HepG2 (cell line): ENCODE results near the gene H6PD. TPM values are rescaled to one million over a fixed set of nuclear protein-coding genes. Genes with fewer than 3 reads are reported as not detected.

Source experiments
- CENPX ChIP-seq: sonication (generic); formaldehyde crosslinking; IDR thresholded peaks from 2 replicates; pipeline ENCODE4 v1.9.0; 2021; ENCODE audit warnings: mild to moderate bottlenecking, missing genetic modification reagents, moderate library complexity
- EED ChIP-seq: sonication (generic); formaldehyde crosslinking; IDR thresholded peaks from 2 replicates; pipeline ENCODE4 v1.5.0; 2020; ENCODE audit warnings: mild to moderate bottlenecking, missing genetic modification reagents
- HMG20A ChIP-seq: IDR thresholded peaks from 2 replicates; pipeline ENCODE4 v1.6.1; 2016; ENCODE audit warnings: borderline replicate concordance
- HNF1B ChIP-seq: sonication (generic); formaldehyde crosslinking; IDR thresholded peaks from 2 replicates; pipeline ENCODE4 v1.5.1; 2020; ENCODE audit warnings: mild to moderate bottlenecking, moderate library complexity, missing genetic modification reagents
- KDM6A ChIP-seq: IDR thresholded peaks from 2 replicates; pipeline ENCODE4 v1.6.1; 2016; ENCODE audit warnings: low read depth
- NR2F6 ChIP-seq, 2 experiments: IDR thresholded peaks; 2 replicates each; pipeline ENCODE4 v1.6.1; 2016; ENCODE audit warnings: antibody characterized with exemption in 1 of 2, mild to moderate bottlenecking in 1 of 2
- RARA ChIP-seq: IDR thresholded peaks from 2 replicates; pipeline ENCODE4 v1.6.1; 2016; ENCODE audit warnings: missing genetic modification reagents, missing compliant biosample characterization
- RORA ChIP-seq: sonication (generic); formaldehyde crosslinking; IDR thresholded peaks from 2 replicates; pipeline ENCODE4 v1.5.0; 2020; ENCODE audit warnings: mild to moderate bottlenecking, missing genetic modification reagents, moderate library complexity
- RXRB ChIP-seq: IDR thresholded peaks from 2 replicates; pipeline ENCODE4 v1.6.1; 2016; ENCODE audit warnings: borderline replicate concordance, missing genetic modification reagents, missing compliant biosample characterization
- SALL1 ChIP-seq: sonication (generic); formaldehyde crosslinking; IDR thresholded peaks from 2 replicates; pipeline ENCODE4 v1.8.0; 2022; ENCODE audit warnings: mild to moderate bottlenecking, missing genetic modification reagents
- SATB2 ChIP-seq: sonication (generic); formaldehyde crosslinking; IDR thresholded peaks from 2 replicates; pipeline ENCODE4 v1.5.0; 2020; ENCODE audit warnings: missing genetic modification reagents
- SP2 ChIP-seq: sonication (generic); formaldehyde crosslinking; IDR thresholded peaks from 2 replicates; pipeline ENCODE4 v1.5.1; 2020; ENCODE audit warnings: mild to moderate bottlenecking, missing genetic modification reagents
- SRY ChIP-seq: sonication (generic); formaldehyde crosslinking; IDR thresholded peaks from 2 replicates; pipeline ENCODE4 v1.8.0; 2022; ENCODE audit warnings: mild to moderate bottlenecking, missing genetic modification reagents
- ZBTB39 ChIP-seq: sonication (generic); formaldehyde crosslinking; IDR thresholded peaks from 2 replicates; pipeline ENCODE4 v1.5.0; 2020; ENCODE audit warnings: missing genetic modification reagents
- ZFP90 ChIP-seq: sonication (generic); formaldehyde crosslinking; IDR thresholded peaks from 2 replicates; pipeline ENCODE4 v1.8.0; 2022; ENCODE audit warnings: missing genetic modification reagents, mild to moderate bottlenecking, inconsistent platforms, borderline replicate concordance
- ZMYM4 ChIP-seq: sonication (generic); formaldehyde crosslinking; IDR thresholded peaks from 2 replicates; pipeline ENCODE4 v1.8.1; 2023; ENCODE audit warnings: mild to moderate bottlenecking, missing genetic modification reagents
- ZNF672 ChIP-seq: sonication (generic); formaldehyde crosslinking; IDR thresholded peaks from 2 replicates; pipeline ENCODE4 v1.8.1; 2022; ENCODE audit warnings: missing genetic modification reagents
- ZNF740 ChIP-seq: sonication (generic); formaldehyde crosslinking; IDR thresholded peaks from 2 replicates; pipeline ENCODE4 v1.4.0; 2020; ENCODE audit warnings: missing genetic modification reagents
- ZNF816 ChIP-seq: sonication (generic); formaldehyde crosslinking; IDR thresholded peaks from 2 replicates; pipeline ENCODE4 v1.8.0; 2022; ENCODE audit warnings: missing genetic modification reagents, mild to moderate bottlenecking, borderline replicate concordance
- ZSCAN30 ChIP-seq: sonication (generic); formaldehyde crosslinking; IDR thresholded peaks from 2 replicates; pipeline ENCODE4 v1.5.0; 2020; ENCODE audit warnings: mild to moderate bottlenecking, missing genetic modification reagents
- polyA plus RNA-seq, 8 experiments: library from polyadenylated mRNA; depleted of rRNA in 3 of 8; stranded (reverse) in 7 of 8; unstranded in 1 of 8; fragments of >200 nt; fragmentation: Illumina TruSeq in 4 of 8; extraction: Trizol in 4 of 8; gene quantifications; 2 replicates each; pipeline versions ENCODE4 v1.2.1 to v1.2.3, GENCODE V29; 2011 to 2016; ENCODE audit warnings: low read depth in 4 of 8, missing spikeins in 1 of 8, mixed read lengths in 1 of 8; ENCODE audit not compliant: insufficient read depth in 1 of 8
- total RNA-seq, 5 experiments: library from RNA; depleted of rRNA; stranded (reverse); fragments of >200 nt; fragmentation: Illumina TruSeq; extraction: Trizol; gene quantifications; 2 replicates each; pipeline ENCODE4 v1.2.3, GENCODE V29; 2016; ENCODE audit warnings: low read depth in 1 of 5
- TF ChIP-seq, protein P1 (sequence below): sonication (generic); formaldehyde crosslinking; IDR thresholded peaks from 2 replicates; pipeline ENCODE4 v1.5.0; 2020; ENCODE audit warnings: mild to moderate bottlenecking, missing genetic modification reagents
- TF ChIP-seq, protein P2 (sequence below), 2 experiments: sonication (generic) in 1 of 2; formaldehyde crosslinking in 1 of 2; IDR thresholded peaks; 2 replicates each; pipeline versions ENCODE4 v1.4.0 to v1.6.1; 2018 to 2020; ENCODE audit warnings: missing genetic modification reagents in 2 of 2, borderline replicate concordance in 1 of 2, low read depth in 1 of 2, mild to moderate bottlenecking in 1 of 2, missing biosample characterization in 1 of 2

Gene H6PD
- total and polyA plus RNA-seq, 2 of the 13 experiments (the other 11 are each of a cell fraction or from before 2014, with no cell fraction given) = 9.3 to 14.1 TPM

- TF ChIP-seq ZNF740 (CRISPR knock-in tag) (peak; percentile 78), NR2F6 (IDR thresholded peaks at IDR 0.05) (no peak), NR2F6 (CRISPR knock-in tag; IDR thresholded peaks at IDR 0.05) (0 out of 2 replicates have a peak, but pooled peaks have one; percentile 30), ZNF672 (CRISPR knock-in tag) (no peak), SALL1 (CRISPR knock-in tag) (peak; percentile 10; the same call in 1 of the 2 replicates), RORA (no peak), ZBTB39 (CRISPR knock-in tag) (no peak), KDM6A (no peak), ZFP90 (CRISPR knock-in tag) (peak; percentile 22; the same call in 1 of the 2 replicates), SRY (no peak), SATB2 (no peak), HNF1B (CRISPR knock-in tag) (no peak), SP2 (CRISPR knock-in tag) (no peak), HMG20A (CRISPR knock-in tag) (no peak), RXRB (CRISPR knock-in tag) (peak; percentile 48; the same call in 1 of the 2 replicates), ZNF816 (no peak), ZSCAN30 (no peak), CENPX (CRISPR knock-in tag) (no peak), RARA (CRISPR knock-in tag) (peak; percentile 27; the same call in 1 of the 2 replicates), ZMYM4 (CRISPR knock-in tag) (no peak), EED (CRISPR knock-in tag) (no peak)
- TF ChIP-seq, protein P1, sequence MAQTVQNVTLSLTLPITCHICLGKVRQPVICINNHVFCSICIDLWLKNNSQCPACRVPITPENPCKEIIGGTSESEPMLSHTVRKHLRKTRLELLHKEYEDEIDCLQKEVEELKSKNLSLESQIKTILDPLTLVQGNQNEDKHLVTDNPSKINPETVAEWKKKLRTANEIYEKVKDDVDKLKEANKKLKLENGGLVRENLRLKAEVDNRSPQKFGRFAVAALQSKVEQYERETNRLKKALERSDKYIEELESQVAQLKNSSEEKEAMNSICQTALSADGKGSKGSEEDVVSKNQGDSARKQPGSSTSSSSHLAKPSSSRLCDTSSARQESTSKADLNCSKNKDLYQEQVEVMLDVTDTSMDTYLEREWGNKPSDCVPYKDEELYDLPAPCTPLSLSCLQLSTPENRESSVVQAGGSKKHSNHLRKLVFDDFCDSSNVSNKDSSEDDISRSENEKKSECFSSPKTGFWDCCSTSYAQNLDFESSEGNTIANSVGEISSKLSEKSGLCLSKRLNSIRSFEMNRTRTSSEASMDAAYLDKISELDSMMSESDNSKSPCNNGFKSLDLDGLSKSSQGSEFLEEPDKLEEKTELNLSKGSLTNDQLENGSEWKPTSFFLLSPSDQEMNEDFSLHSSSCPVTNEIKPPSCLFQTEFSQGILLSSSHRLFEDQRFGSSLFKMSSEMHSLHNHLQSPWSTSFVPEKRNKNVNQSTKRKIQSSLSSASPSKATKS = no peak
- TF ChIP-seq, protein P2, sequence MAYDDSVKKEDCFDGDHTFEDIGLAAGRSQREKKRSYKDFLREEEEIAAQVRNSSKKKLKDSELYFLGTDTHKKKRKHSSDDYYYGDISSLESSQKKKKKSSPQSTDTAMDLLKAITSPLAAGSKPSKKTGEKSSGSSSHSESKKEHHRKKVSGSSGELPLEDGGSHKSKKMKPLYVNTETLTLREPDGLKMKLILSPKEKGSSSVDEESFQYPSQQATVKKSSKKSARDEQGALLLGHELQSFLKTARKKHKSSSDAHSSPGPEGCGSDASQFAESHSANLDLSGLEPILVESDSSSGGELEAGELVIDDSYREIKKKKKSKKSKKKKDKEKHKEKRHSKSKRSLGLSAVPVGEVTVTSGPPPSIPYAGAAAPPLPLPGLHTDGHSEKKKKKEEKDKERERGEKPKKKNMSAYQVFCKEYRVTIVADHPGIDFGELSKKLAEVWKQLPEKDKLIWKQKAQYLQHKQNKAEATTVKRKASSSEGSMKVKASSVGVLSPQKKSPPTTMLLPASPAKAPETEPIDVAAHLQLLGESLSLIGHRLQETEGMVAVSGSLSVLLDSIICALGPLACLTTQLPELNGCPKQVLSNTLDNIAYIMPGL (CRISPR knock-in tag; IDR thresholded peaks at IDR 0.05; ENCODE audit: borderline replicate concordance in 1 of 2, low read depth in 1 of 2) = peak in 1 of 2 experiments; percentile 52; a peak in 1 of 4 replicates
Measured at GRCh38 chr1:9279172-9279840, 44.7 kb downstream of the H6PD start (continued).
